Naive thymus-derived CD8-positive, alpha-beta T cell (primary cell): ENCODE measurements around the gene ATXN10. TPM values are rescaled to one million over a fixed set of nuclear protein-coding genes. Genes with fewer than 3 reads are reported as not detected.
"Not testable (repeated sequence)": the region's sequence is repeated elsewhere in the genome, so short reads cannot be mapped to it uniquely, and the experiment has no call there.

Source experiments
- ATAC-seq, 2 donors: fragments of 150-1000 bp; cut with Tn5 transposase in 1 of 2; sonication (Bioruptor Pico), chemical (Tn5 transposase) in 1 of 2; 1 replicate in 1 of 2; 2 replicates in 1 of 2; pipeline ENCODE4 v1.10.0; 2021; ENCODE audit warnings: mild to moderate bottlenecking in 2 of 2, moderate library complexity in 2 of 2
- POLR2A ChIA-PET: fragments of 350-600 bp; sonication (Branson Sonifier 250); formaldehyde crosslinking; loops from one replicate; lab custom pipeline; 2021; ENCODE audit warnings: antibody characterized with exemption; lab: Charles Lee
- DNase-seq, 10 donors: peaks; one replicate each; pipeline versions ENCODE4 v3.0.0 to v3.0.0-alpha.2; 2020 to 2022
- H3K27ac Mint-ChIP-seq, 10 donors: one replicate each; pipeline ENCODE4 v1.8.0; 2020 to 2022; ENCODE audit warnings: mild to moderate bottlenecking in 10 of 10, mixed read lengths in 10 of 10, moderate library complexity in 4 of 10, inconsistent platforms in 1 of 10
- H3K27me3 Mint-ChIP-seq, 5 donors: one replicate each; pipeline ENCODE4 v1.8.0; 2021 to 2022; ENCODE audit warnings: mixed read lengths in 5 of 5
- H3K36me3 Mint-ChIP-seq, 3 donors: one replicate each; pipeline ENCODE4 v1.8.0; 2020 to 2022; ENCODE audit warnings: mixed read lengths in 3 of 3, mild to moderate bottlenecking in 2 of 3, inconsistent platforms in 1 of 3
- H3K4me1 Mint-ChIP-seq, 4 donors: one replicate each; pipeline ENCODE4 v1.8.0; 2021 to 2022; ENCODE audit warnings: mixed read lengths in 4 of 4
- H3K4me3 Mint-ChIP-seq, 10 donors: one replicate each; pipeline ENCODE4 v1.8.0; 2020 to 2022; ENCODE audit warnings: mild to moderate bottlenecking in 10 of 10, mixed read lengths in 10 of 10, moderate library complexity in 6 of 10, inconsistent platforms in 1 of 10
- H3K9me3 Mint-ChIP-seq, 9 donors: one replicate each; pipeline ENCODE4 v1.8.0; 2020 to 2022; ENCODE audit warnings: mixed read lengths in 9 of 9, mild to moderate bottlenecking in 3 of 9, inconsistent platforms in 1 of 9, moderate library complexity in 1 of 9
- polyA plus RNA-seq, 3 donors: library from polyadenylated mRNA; unstranded; fragments of 300-500 nt; fragmentation: Illumina TruSeq; gene quantifications; one replicate each; pipeline ENCODE4 v1.2.3, GENCODE V29; 2021
- total RNA-seq, 8 experiments: library from RNA in 2 of 8; stranded (reverse) in 2 of 8; gene quantifications; one replicate each; pipeline ENCODE4 v1.2.3 and lab custom pipeline; 2021 to 2026

The ATXN10 gene, protein sequence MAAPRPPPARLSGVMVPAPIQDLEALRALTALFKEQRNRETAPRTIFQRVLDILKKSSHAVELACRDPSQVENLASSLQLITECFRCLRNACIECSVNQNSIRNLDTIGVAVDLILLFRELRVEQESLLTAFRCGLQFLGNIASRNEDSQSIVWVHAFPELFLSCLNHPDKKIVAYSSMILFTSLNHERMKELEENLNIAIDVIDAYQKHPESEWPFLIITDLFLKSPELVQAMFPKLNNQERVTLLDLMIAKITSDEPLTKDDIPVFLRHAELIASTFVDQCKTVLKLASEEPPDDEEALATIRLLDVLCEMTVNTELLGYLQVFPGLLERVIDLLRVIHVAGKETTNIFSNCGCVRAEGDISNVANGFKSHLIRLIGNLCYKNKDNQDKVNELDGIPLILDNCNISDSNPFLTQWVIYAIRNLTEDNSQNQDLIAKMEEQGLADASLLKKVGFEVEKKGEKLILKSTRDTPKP
- total RNA-seq (10 to 100 TPM; 77.4 to 78.0 TPM), polyA plus RNA-seq (100 to 1,000 TPM in 1 of 3 donors, 10 to 100 TPM in 2; 91.1 to 117 (median 96.0) TPM), total RNA-seq (lab: John Stamatoyannopoulos, UW) (43.2 to 69.8 (median 50.9) reads per million in 6 experiments)

DNA sequence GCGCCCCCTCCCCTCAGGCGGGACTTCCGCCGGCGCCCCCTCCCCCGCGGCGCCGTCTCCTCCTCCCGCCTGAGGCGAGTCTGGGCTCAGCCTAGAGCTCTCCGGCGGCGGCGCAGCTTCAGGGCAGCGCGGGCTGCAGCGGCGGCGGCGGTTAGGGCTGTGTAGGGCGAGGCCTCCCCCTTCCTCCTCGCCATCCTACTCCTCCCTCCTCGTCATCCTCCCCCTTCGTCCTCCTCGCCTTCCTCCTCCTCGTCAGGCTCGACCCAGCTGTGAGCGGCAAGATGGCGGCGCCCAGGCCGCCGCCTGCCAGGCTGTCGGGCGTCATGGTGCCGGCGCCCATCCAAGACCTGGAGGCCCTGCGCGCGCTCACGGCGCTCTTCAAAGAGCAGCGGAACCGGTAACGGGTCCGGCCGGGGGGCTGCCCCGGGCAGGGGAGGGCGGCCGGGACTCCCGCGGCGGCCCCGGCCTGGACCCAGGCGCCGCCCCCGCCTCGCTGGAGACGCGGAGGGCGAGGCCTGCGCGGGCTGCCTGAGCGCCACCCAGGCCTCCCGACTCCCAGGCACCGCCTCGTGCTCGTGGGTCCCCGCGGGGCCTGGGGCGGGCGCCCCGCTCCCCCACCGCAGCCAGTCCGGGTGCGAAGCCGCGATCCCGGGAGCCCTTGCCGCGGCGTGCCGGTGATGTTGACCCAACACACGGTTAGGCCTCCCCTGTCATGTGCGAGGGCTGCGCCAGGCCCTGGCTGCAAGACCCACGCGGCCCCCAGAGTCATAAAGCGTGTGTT lies at the start of gene ATXN10:
Gene ATXN10, plus strand, starts transcription at position 52 of the 781 bp plus-strand sequence. Its CDS starts 230 bp downstream, at position 282.
- peak within 1 kb of the TSS; percentile 78 to 95 (median 92) for H3K27ac Mint-ChIP-seq
- DNase-seq (peak; percentile 45 to 81 (median 62)), ATAC-seq (peak; percentile 81 to 83)
- POLR2A ChIA-PET: interaction anchor here (0.9 kb wide), 1 partner anchor 10 kb away, joined by 4 read pairs; no protein-coding TSS in a partner anchor
- H3K36me3 Mint-ChIP-seq: peaks cover 2 to 15% (median 5%) of the 10 kb centered on the region in 3 donors
- peaks cover 0 to 5% (median 0%) of the 10 kb centered on the region in 9 donors for H3K9me3 Mint-ChIP-seq
- H3K4me3 Mint-ChIP-seq: peak within 1 kb of the TSS; percentile 87 to 97 (median 90)
- peaks cover 0 to 8% (median 5%) of the 10 kb centered on the region in 5 donors for H3K27me3 Mint-ChIP-seq
- H3K4me1 Mint-ChIP-seq: peaks cover 26 to 43% (median 35%) of the 10 kb centered on the region in 4 donors

DNA sequence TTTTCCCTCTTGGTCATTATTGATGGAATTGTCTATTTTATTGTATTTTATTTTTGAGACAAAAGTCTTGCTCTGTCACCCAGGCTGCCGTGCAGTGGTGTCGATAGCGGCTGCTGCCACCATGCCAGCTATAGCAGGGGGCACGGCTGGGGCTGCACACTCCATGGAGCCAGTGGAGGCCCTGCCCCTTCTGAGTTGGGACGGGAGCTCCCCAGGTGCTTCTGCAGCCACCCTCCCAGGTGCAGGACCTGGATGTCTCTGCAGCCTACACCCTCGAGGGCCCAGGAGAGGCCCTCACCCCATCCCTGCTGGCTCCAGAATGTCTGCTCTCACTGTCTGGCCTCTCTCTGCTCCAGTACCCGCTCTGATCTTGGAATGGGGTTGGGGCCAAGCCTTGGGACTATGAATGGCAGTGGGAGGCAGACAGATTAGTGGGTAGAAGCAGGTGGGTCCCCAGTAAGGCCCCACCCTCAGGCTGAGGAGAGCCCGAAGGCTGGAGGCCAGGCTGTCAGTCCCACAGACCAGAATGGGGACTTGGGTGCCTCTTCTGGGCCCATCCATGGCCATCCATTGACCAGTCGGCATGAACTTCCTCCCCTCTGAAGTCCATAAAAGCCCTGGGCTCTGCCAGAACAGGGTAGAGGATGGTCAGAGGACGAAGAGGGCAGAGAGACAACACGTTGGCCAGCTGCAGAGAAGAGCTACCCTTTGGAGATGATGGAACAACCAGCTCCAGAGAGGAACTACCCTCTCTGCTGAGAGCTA lies 49.6 kb upstream of the ATXN10 start:
- H3K36me3 Mint-ChIP-seq: peaks cover 0 to 6% (median 0%) of the 10 kb centered on the region in 3 donors
- H3K4me3 Mint-ChIP-seq: no peak overlapping the region
- H3K27ac Mint-ChIP-seq: no peak overlapping the region
- ATAC-seq (no peak), DNase-seq (no peak)
- peaks cover 0 to 11% (median 4%) of the 10 kb centered on the region in 5 donors for H3K27me3 Mint-ChIP-seq
- peaks cover 0 to 7% (median 2%) of the 10 kb centered on the region in 9 donors for H3K9me3 Mint-ChIP-seq
- POLR2A ChIA-PET: no interaction called here
- peaks cover 0 to 3% (median 0%) of the 10 kb centered on the region in 4 donors for H3K4me1 Mint-ChIP-seq

DNA sequence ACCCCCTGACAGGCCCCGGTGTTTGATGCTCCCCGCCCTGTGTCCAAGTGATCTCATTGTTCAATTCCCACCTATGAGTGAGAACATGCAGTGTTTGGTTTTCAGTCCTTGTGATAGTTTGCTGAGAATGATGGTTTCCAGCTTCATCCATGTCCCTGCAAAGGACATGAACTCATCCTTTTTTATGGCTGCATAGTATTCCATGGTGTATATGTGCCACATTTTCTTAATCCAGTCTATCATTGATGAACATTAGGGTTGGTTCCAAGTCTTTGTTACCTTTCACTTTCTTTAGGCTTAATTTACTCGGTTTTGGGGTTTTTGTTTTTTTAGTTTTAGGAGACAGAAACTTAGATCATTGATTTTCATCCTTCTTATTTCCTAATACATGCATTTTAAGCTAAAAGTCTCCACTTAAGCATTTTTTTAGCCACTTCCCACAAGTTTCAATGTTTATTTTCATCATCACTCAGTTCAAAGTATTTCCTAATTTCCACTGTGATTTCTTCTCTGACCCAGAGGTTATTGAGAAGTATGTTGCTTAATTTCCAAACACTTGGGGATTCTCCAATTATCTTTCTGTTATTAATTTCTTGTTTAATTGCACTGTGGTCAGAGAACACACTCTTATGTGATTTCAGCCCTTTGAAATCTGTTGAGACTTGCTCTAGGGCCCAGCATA lies 48.0 kb upstream of the ATXN10 start:
- peaks cover 0 to 11% (median 5%) of the 10 kb centered on the region in 5 donors for H3K27me3 Mint-ChIP-seq
- H3K27ac Mint-ChIP-seq, DNase-seq, H3K4me3 Mint-ChIP-seq, H3K4me1 Mint-ChIP-seq, ATAC-seq, H3K9me3 Mint-ChIP-seq, H3K36me3 Mint-ChIP-seq, POLR2A ChIA-PET: not testable (repeated sequence)

- Mint-ChIP-seq H3K4me1 (no peaks in the 10 kb centered on the region), H3K27me3 (peaks cover 6 to 33% (median 19%) of the 10 kb centered on the region in 5 donors)
These were observed 45.4 kb upstream of the ATXN10 start for GRCh38 chr22:45626198-45626651.

GRCh38 chr22:45627489-45628233 lies 44.0 kb upstream of the ATXN10 start:
- Mint-ChIP-seq H3K4me3 (no peak overlapping the region), H3K27ac (no peak overlapping the region), H3K27me3 (peaks cover 10 to 47% (median 33%) of the 10 kb centered on the region in 5 donors)

More at GRCh38 chr22:45626198-45626651, 45.4 kb upstream of the ATXN10 start:
- no peak overlapping the region for H3K27ac Mint-ChIP-seq
- ATAC-seq (no peak), DNase-seq (no peak)
- peaks cover 0 to 6% (median 0%) of the 10 kb centered on the region in 3 donors for H3K36me3 Mint-ChIP-seq
- H3K9me3 Mint-ChIP-seq: peaks cover 0 to 7% (median 0%) of the 10 kb centered on the region in 9 donors
- POLR2A ChIA-PET: no interaction called here
- no peak overlapping the region for H3K4me3 Mint-ChIP-seq

DNA sequence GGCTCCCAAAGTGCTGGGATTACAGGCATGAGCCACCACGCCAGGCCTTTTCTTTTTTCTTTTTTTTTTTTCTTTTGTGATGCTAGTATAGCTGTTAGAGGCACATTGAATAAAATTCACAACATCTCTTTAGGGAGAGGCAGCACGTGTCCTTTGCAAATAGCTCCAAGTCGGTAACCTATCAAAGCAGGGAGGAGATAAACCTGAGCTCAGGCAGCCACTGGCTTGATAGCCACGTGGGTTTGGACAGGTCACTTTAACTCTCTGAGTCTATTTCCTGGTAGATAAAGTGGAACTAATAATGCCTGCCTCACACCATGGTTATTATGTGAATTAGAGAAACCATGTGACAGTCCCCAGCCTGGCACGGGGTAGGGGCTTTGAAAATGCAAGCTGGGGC lies 43.1 kb upstream of the ATXN10 start:
- ATAC-seq: no peak
- peaks cover 0 to 6% (median 0%) of the 10 kb centered on the region in 3 donors for H3K36me3 Mint-ChIP-seq
- H3K27ac Mint-ChIP-seq: no peak overlapping the region
- H3K4me1 Mint-ChIP-seq: peaks cover 0 to 3% (median 0%) of the 10 kb centered on the region in 4 donors
- H3K9me3 Mint-ChIP-seq: peaks cover 0 to 7% (median 0%) of the 10 kb centered on the region in 9 donors
- no peak for DNase-seq
- H3K27me3 Mint-ChIP-seq: peaks cover 13 to 55% (median 37%) of the 10 kb centered on the region in 5 donors
- POLR2A ChIA-PET: no interaction called here
- H3K4me3 Mint-ChIP-seq: no peak overlapping the region

More at GRCh38 chr22:45627489-45628233, 44.0 kb upstream of the ATXN10 start:
- H3K4me1 Mint-ChIP-seq: peaks cover 0 to 3% (median 0%) of the 10 kb centered on the region in 4 donors
- ATAC-seq (no peak), DNase-seq (no peak)
- peaks cover 0 to 6% (median 0%) of the 10 kb centered on the region in 3 donors for H3K36me3 Mint-ChIP-seq
- POLR2A ChIA-PET: no interaction called here
- peaks cover 0 to 7% (median 0%) of the 10 kb centered on the region in 9 donors for H3K9me3 Mint-ChIP-seq

DNA sequence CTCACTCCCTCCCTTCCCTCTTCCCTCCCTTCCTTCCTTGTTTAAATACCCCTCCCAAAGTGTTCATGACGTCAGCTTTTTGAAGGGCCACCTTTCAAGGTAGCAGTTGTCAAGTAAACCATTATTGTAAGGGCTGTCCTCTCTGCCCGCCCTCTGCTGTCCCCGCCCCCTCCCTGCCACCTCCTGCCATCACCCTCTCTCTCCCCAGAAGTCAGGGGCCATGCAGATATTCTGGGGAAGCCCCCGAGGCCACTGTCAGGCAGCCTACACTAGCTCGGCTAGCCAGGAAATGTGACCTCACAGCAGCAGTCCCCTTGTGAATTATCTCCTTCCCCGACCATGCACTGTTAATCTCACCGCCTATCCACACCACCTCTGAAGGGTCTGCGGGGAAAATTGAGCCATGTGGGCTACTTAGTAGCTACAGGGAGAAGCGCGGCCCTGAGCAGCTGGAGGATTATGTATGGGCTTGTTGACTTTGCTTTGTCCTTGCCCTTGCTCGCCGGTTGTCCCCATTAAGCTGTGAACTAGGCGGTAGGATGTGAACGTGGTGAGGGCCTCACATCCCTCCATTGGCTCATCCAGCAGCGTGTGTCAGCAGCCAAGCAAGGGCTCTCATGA lies 42.1 kb upstream of the ATXN10 start:
- ATAC-seq (no peak), DNase-seq (no peak)
- no peaks in the 10 kb centered on the region for H3K9me3 Mint-ChIP-seq
- H3K4me3 Mint-ChIP-seq: no peak overlapping the region
- no peaks in the 10 kb centered on the region for H3K36me3 Mint-ChIP-seq
- POLR2A ChIA-PET: no interaction called here
- H3K4me1 Mint-ChIP-seq: peaks cover 0 to 3% (median 0%) of the 10 kb centered on the region in 4 donors
- H3K27ac Mint-ChIP-seq: no peak overlapping the region
- peaks cover 14 to 64% (median 37%) of the 10 kb centered on the region in 5 donors for H3K27me3 Mint-ChIP-seq

DNA sequence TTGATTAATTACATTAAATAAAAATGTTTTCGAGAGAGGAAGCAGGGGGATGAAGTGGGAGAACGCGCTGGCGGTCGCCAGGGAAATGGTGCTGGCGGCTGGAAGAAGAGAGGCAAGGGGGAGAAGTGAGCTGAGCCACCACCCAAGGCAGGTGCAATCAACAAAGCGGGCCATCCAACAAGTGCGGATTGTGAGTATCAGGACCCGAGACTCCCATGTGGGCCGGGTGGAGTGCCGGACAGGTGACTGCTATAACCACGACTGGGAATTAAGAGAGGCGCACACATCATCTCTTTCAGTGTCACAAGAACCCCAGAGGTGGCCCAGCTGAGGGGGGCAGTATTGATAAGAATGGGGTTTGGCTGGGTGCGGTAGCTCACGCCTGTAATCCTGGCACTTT lies 41.2 kb upstream of the ATXN10 start:
- Mint-ChIP-seq H3K4me1 (peaks cover 0 to 3% (median 0%) of the 10 kb centered on the region in 4 donors), H3K36me3 (no peaks in the 10 kb centered on the region), H3K27me3 (peaks cover 14 to 70% (median 41%) of the 10 kb centered on the region in 5 donors), H3K9me3 (no peaks in the 10 kb centered on the region), H3K4me3 (no peak overlapping the region), H3K27ac (no peak overlapping the region)
- DNase-seq: no peak
- no peak for ATAC-seq
- POLR2A ChIA-PET: no interaction called here

DNA sequence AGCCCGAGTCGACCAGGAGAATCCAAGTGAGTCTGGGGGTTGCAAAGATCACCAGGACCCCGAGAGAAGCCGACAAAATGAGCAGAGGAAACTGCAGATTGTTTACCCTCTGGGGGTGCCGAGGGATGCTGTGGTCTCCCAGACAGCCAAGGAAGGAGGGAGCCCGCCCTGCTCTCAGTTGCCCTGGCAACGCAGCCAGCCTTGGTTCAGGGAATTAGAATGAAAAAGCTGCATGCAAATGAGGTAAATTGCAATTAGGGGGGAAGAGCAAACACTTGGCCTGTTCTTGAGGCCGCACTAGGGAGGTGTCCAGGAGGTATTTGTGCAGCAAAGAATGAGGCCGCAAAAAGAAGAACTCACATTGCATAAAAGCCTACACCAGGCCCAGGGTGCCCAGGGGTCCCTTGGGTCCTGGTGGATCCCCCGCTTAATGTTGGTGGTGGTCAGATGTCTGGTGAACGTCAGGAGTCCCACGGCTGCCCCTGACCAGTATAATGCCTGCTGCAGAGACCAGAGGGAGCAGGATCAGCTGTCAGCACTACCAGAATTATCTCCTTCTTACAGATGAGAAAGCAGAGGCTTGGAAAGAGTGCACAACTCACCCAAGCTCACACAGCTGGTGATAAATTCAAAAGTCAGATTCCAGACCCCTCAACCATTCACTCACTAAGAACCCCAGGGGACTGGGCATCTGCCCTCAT lies 40.3 kb upstream of the ATXN10 start:
- POLR2A ChIA-PET: no interaction called here
- ATAC-seq (no peak), DNase-seq (no peak)
- Mint-ChIP-seq H3K27me3 (peaks cover 14 to 67% (median 42%) of the 10 kb centered on the region in 5 donors), H3K36me3 (no peaks in the 10 kb centered on the region), H3K27ac (no peak overlapping the region), H3K4me1 (peaks cover 0 to 3% (median 0%) of the 10 kb centered on the region in 4 donors), H3K9me3 (no peaks in the 10 kb centered on the region), H3K4me3 (no peak overlapping the region)

GRCh38 chr22:45631841-45632238 lies 39.8 kb upstream of the ATXN10 start:
- Mint-ChIP-seq H3K27ac (no peak overlapping the region), H3K27me3 (peaks cover 17 to 70% (median 42%) of the 10 kb centered on the region in 5 donors), H3K4me3 (no peak overlapping the region), H3K36me3 (no peaks in the 10 kb centered on the region), H3K4me1 (peaks cover 0 to 3% (median 0%) of the 10 kb centered on the region in 4 donors), H3K9me3 (no peaks in the 10 kb centered on the region)
- no peak for DNase-seq
- ATAC-seq: no peak
- POLR2A ChIA-PET: no interaction called here
